Spleen (tissue), 7 donors: ENCODE data around the gene LTBP2.

ENCODE experiments used
- POLR2A ChIP-seq, 3 donors: fragments of 450-650 bp; IDR thresholded peaks; one replicate each; pipeline ENCODE4 v1.5.1; 2017; ENCODE audit warnings: antibody characterized with exemption in 3 of 3, mild to moderate bottlenecking in 1 of 3
- POLR2AphosphoS5 ChIP-seq, 3 donors: sonication (generic); formaldehyde crosslinking; IDR thresholded peaks; one replicate each; pipeline ENCODE4 v1.5.1; 2017; ENCODE audit warnings: antibody characterized with exemption in 3 of 3
- TF ChIP-seq, protein P1 (sequence below), 11 experiments: fragments of 200-600 bp in 7 of 11; fragments of 450-650 bp in 4 of 11; sonication (generic) in 4 of 11; IDR thresholded peaks in 8 of 11; conservative IDR thresholded peaks in 3 of 11; 1 replicate in 7 of 11; 2 replicates in 4 of 11; pipeline versions ENCODE4 v1.4.0 to v1.8.0; 2016 to 2021; ENCODE audit warnings: antibody characterized with exemption in 11 of 11, inconsistent platforms in 4 of 11, mild to moderate bottlenecking in 1 of 11
- donor health status: DM: no; HTN: no; CAD: no; lungs with moderate emphysema.
- donor health status: DM: no; HTN: no; CAD: no.
- donor health status: DM: no; HTN: no; CAD: no.

DNA sequence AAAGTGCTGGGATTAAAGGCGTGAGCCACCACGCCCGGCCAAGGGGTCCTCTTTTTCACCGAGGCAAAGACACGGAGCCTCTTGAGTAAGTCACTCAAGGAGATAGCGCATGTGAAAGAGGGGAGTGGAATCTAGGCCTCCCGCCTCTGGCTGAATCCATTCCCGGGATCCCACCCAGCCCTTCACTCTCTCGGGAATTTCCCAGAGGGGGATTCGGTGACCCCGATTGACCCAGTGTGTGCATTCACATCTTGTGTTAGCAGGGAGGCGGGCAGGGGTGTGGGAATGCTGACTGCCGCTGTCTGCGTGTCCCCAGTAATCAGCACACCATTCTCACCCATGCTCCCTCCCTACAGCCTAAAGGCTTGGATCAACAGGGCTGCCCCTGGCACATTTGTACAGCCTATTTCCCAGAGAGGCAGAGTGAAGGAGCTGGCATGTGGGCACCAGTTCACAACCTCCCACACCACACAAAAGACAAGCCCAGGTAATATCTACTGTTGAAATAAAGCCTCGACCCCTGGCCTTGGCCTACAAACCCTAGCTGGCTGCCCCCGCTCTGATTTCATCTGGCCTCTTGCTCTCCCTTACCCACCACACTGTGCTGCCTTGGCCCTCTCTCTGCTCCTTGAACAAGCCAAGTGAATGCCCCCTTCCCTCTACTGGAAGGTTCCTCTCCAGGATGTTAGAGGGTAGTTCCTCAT lies 1.3 kb upstream of the LTBP2 start:
- TF ChIP-seq POLR2AphosphoS5 (IDR thresholded peaks at IDR 0.05), result no peak
- TF ChIP-seq, protein P1, sequence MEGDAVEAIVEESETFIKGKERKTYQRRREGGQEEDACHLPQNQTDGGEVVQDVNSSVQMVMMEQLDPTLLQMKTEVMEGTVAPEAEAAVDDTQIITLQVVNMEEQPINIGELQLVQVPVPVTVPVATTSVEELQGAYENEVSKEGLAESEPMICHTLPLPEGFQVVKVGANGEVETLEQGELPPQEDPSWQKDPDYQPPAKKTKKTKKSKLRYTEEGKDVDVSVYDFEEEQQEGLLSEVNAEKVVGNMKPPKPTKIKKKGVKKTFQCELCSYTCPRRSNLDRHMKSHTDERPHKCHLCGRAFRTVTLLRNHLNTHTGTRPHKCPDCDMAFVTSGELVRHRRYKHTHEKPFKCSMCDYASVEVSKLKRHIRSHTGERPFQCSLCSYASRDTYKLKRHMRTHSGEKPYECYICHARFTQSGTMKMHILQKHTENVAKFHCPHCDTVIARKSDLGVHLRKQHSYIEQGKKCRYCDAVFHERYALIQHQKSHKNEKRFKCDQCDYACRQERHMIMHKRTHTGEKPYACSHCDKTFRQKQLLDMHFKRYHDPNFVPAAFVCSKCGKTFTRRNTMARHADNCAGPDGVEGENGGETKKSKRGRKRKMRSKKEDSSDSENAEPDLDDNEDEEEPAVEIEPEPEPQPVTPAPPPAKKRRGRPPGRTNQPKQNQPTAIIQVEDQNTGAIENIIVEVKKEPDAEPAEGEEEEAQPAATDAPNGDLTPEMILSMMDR (IDR thresholded peaks at IDR 0.05 in 8 of 11, conservative IDR thresholded peaks at IDR 0.05 in 3 of 11), result no peak
- no peak for TF ChIP-seq POLR2A (IDR thresholded peaks at IDR 0.05)
